Hindlimb muscle (tissue), 1 donor: Measurements from ENCODE around the gene SGIP1. TPM values are rescaled to one million over a fixed set of nuclear protein-coding genes. Genes with fewer than 3 reads are reported as not detected.
"Not testable (repeated sequence)": the region's sequence is repeated elsewhere in the genome, so short reads cannot be mapped to it uniquely, and the experiment has no call there.

Source experiments
- DNase-seq: peaks from one replicate; pipeline ENCODE4 v3.0.0-alpha.2; 2013
- polyA plus RNA-seq: library from polyadenylated mRNA; unstranded; fragments of 120-200 nt; gene quantifications from one replicate; pipeline ENCODE4 v1.2.1, GENCODE V29; 2013; ENCODE audit not compliant: insufficient read length

The SGIP1 gene
- polyA plus RNA-seq, 1 donor = 2.0 TPM

- DNase-seq = no peak
Measured at GRCh38 chr1:66773227-66773626, 239.3 kb downstream of the SGIP1 start.

GRCh38 chr1:66774438-66774837 is 240.5 kb downstream of the SGIP1 start:
- DNase-seq = no peak

- no peak for DNase-seq
Measured at GRCh38 chr1:66775646-66776045, 241.7 kb downstream of the SGIP1 start.

- no peak for DNase-seq
Measured at GRCh38 chr1:66777831-66778230, 243.9 kb downstream of the SGIP1 start.

GRCh38 chr1:66778266-66778665 is 244.3 kb downstream of the SGIP1 start:
- DNase-seq = no peak

GRCh38 chr1:66778969-66779368 is 245.0 kb downstream of the SGIP1 start:
- DNase-seq = no peak

- no peak for DNase-seq
Measured at GRCh38 chr1:66779475-66780078, 245.6 kb downstream of the SGIP1 start.

GRCh38 chr1:66785800-66786199 is 251.8 kb downstream of the SGIP1 start:
- not testable (repeated sequence) for DNase-seq

GRCh38 chr1:66787641-66788040 is 253.7 kb downstream of the SGIP1 start:
- DNase-seq = no peak

- no peak for DNase-seq
Measured at GRCh38 chr1:66788231-66788939, 254.4 kb downstream of the SGIP1 start.

GRCh38 chr1:66791621-66792610 is 258.0 kb downstream of the SGIP1 start:
- DNase-seq = no peak

- not testable (repeated sequence) for DNase-seq
Measured at GRCh38 chr1:66795839-66796238, 261.9 kb downstream of the SGIP1 start.

Other genes with a start within 250 kb of the SGIP1 start
- gene DYNLT5, start 218.3 kb downstream of the SGIP1 start, polyA plus RNA-seq = 4.5 TPM